Choroid plexus epithelial cell (primary cell): ENCODE results near the gene IPO4.

Experiments
- DNase-seq: peaks from one replicate; pipeline ENCODE4 v3.0.0-alpha.2; 2010; ENCODE audit warnings: low read depth
- H3K4me3 ChIP-seq: 2 replicates; pipeline ENCODE4 v1.5.1; 2011; ENCODE audit warnings: low read depth, mild to moderate bottlenecking, control low read depth, low read length, moderate library complexity
- TF ChIP-seq, protein P1 (sequence below): conservative IDR thresholded peaks from 2 replicates; pipeline ENCODE4 v1.5.1; 2011; ENCODE audit warnings: low read depth, mild to moderate bottlenecking, control low read depth, inconsistent platforms, low read length, moderate library complexity

IPO4 gene

DNA sequence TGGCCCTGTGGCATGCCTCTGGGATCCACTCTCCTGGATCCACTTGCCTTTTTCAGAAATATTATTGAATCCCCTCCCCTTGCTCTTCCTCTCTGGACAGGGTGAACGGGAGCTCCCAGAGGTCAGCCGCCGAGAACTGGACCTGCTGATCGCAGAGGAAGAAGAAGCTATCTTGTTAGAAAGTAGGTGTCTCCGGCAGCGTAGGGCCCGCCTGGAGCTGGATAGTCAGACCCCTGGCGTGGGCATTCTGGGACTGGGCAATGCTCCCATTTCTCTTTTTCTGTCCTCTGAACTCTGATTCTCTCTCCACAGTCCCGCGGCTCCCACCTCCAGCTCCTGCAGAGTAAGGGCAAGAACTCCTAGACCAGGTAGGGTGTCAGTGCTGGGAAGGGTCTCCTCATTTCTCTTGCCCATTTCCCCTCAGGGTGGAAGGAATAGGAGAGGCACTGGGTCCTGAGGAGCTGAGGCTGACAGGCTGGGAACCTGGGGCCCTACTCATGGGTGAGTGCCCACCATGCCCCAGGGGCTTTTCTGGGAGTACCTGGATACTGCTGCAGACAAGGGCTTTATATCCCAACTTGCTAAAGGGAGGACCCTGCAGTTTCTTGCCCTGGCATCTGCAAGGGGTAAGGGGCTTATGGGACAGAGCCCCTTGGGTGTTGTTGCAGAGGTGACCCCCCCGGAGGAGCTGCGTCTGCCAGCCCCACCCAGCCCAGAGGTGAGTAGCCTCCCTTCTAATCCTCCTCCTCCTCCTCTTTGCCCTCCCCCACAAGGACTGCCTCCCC is 11.4 kb downstream of the IPO4 start:
- DNase-seq: no peak
- H3K4me3 ChIP-seq: no peak overlapping the region
- TF ChIP-seq, protein P1, sequence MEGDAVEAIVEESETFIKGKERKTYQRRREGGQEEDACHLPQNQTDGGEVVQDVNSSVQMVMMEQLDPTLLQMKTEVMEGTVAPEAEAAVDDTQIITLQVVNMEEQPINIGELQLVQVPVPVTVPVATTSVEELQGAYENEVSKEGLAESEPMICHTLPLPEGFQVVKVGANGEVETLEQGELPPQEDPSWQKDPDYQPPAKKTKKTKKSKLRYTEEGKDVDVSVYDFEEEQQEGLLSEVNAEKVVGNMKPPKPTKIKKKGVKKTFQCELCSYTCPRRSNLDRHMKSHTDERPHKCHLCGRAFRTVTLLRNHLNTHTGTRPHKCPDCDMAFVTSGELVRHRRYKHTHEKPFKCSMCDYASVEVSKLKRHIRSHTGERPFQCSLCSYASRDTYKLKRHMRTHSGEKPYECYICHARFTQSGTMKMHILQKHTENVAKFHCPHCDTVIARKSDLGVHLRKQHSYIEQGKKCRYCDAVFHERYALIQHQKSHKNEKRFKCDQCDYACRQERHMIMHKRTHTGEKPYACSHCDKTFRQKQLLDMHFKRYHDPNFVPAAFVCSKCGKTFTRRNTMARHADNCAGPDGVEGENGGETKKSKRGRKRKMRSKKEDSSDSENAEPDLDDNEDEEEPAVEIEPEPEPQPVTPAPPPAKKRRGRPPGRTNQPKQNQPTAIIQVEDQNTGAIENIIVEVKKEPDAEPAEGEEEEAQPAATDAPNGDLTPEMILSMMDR: no peak

DNA sequence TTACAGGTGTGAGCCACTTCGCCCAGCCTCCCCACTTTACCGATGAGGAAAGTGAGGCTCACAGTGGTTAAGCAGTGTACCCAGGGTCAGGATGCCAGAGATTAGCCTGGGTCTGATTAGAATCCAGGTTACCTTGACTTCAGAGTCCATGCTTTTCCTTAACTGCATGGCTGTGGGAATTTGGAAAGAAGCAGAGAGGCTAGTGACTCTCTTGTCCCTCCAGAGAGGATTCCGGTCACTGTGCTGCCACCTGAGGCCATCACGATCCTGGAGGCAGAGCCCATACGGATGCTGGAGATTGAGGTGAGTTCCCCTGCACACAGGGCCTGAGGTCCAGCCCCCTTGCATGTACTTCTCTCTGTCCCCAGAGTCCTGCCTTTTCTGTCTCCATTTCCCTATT is 12.0 kb downstream of the IPO4 start:
- no peak for DNase-seq
- TF ChIP-seq, protein P1: no peak
- no peak overlapping the region for H3K4me3 ChIP-seq

DNA sequence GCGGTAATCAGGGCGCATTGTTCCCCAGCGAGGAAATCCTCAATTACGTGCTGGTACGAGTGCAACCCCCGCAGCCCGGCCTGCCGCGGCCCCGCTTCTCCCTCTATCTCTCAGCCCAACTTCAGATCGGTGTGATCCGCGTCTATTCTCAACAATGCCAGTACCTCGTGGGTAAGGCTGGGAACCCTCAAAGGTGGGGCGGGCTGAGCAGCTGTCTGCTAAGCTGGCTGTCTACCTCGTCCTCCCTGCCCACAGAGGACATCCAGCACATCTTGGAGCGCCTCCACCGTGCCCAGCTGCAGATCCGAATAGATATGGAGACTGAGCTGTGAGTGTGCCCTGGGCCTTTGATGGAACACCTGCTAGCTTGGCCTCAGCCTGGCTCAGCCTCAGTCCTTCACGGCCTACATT is 15.7 kb downstream of the IPO4 start:
- no peak for DNase-seq
- TF ChIP-seq, protein P1: no peak
- peak overlapping the region; percentile 73 for H3K4me3 ChIP-seq

DNA sequence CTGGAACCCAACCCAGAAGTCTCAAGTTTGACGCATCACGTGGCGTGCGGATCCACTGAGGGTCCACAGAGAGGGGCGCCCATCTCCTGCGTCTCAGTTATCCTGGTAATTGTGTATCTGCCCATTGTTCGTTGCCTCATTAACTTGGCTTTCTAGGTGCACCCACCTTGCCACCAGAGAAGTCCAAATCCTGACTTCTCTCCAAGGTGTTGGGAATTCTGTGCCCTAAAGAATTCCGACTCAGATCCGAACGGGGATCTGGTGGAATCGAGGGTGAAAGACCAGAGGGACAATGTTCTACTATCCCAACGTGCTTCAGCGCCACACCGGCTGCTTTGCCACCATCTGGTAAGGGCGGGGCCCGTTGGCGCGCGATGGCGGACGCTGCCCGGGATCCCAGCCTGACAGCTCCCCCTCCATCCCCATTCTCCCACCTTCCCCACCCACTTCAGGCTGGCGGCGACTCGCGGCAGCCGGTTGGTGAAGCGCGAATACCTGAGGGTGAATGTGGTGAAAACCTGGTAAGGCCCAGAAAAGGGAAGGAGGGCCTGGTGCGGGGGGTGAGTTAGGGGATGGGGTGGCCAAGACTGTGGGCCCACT is 16.3 kb downstream of the IPO4 start:
- DNase-seq: no peak
- H3K4me3 ChIP-seq: peak overlapping the region; percentile 73
- TF ChIP-seq, protein P1: no peak

DNA sequence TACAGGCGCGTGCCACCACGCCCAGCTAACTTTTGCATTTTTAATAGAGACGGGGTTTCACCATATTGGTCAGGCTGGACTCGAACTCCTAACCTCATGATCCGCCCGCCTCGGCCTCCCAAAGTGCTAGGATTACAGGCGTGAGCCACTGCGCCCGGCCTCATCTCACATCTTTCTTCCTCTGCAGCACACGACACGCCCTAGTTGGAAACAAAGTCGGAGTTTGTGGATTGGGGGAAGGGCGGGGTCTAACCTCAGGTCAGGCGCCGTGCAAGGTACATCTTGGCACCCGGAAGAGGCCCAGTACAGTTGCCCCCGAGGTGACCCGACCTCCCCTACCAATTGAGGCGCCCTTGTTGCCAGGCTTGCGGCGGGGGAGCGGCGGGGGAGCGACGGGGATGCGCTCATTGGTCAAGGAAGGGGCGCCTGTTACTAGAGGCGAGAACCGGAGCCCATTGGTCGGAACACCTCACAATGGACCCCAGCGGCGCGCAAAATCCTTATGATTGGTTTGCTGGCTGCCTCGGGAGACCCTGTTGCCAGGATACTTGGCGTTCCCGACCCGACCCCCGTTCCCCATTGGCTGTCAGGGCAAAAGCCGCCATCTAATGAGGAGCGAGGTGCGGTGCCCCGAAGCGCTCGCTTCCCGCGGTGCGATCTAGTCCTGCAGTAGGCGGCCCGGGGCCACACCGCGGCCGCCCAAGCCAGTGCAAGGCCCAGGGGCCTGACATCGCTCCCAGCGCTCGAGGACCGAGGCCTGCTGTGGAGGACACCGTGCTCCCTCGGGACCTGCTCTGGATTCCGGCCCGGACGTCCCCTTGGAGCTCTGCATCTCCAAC is 17.0 kb downstream of the IPO4 start, which contains the start of gene REC8:
Gene REC8, plus strand, starts transcription at position 659 of the 839 bp plus-strand sequence. CDS start 473 bp downstream, outside the sequence.
- H3K4me3 ChIP-seq: peak within 1 kb of the TSS; percentile 73
- DNase-seq: peak; percentile 99
- TF ChIP-seq, protein P1: no peak

DNA sequence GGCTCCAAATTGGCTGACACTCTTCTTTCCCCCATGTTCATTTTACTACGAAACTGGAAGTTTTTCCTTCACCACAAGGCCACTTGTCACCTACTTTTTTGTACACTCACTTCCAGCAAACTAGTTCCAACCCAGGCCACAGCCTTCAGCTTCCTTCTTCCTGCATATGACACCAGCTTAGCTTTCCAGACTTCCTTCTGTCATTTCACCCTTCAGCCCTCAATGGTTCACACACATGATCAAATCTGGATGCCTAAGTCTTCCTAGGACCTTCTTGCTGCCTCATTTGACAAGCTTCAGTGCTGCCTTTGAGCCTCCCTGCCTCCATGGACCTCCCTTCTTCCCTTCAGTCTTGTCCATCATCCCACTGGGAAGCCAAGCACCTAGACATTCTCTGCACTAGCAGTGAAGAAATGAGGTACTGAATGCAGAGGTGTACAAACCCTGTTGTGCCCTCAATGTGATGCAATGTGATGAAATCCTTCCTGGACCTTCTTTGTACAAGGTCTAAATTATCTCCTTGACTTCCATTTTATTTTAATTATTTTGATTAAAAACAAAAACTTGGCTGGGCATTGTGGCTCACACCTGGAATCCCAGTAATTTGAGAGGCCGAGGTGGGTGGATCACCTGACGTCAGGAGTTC is 21.0 kb downstream of the IPO4 start:
- no peak for DNase-seq
- TF ChIP-seq, protein P1: no peak
- no peak overlapping the region for H3K4me3 ChIP-seq
